ENCODE data around the gene SPINK9.

- TF ChIP-seq, protein P1, sequence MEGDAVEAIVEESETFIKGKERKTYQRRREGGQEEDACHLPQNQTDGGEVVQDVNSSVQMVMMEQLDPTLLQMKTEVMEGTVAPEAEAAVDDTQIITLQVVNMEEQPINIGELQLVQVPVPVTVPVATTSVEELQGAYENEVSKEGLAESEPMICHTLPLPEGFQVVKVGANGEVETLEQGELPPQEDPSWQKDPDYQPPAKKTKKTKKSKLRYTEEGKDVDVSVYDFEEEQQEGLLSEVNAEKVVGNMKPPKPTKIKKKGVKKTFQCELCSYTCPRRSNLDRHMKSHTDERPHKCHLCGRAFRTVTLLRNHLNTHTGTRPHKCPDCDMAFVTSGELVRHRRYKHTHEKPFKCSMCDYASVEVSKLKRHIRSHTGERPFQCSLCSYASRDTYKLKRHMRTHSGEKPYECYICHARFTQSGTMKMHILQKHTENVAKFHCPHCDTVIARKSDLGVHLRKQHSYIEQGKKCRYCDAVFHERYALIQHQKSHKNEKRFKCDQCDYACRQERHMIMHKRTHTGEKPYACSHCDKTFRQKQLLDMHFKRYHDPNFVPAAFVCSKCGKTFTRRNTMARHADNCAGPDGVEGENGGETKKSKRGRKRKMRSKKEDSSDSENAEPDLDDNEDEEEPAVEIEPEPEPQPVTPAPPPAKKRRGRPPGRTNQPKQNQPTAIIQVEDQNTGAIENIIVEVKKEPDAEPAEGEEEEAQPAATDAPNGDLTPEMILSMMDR (IDR thresholded peaks at IDR 0.05 in 4 of 5, conservative IDR thresholded peaks at IDR 0.05 in 1 of 5), result no peak
- TF ChIP-seq POLR2A (IDR thresholded peaks at IDR 0.05), result no peak
These were observed 26.3 kb upstream of the SPINK9 start for GRCh38 chr5:148309019-148309418.

Data from gastrocnemius medialis (tissue), 4 donors.